Measurements from ENCODE around the gene MGA.

The MGA gene

DNA sequence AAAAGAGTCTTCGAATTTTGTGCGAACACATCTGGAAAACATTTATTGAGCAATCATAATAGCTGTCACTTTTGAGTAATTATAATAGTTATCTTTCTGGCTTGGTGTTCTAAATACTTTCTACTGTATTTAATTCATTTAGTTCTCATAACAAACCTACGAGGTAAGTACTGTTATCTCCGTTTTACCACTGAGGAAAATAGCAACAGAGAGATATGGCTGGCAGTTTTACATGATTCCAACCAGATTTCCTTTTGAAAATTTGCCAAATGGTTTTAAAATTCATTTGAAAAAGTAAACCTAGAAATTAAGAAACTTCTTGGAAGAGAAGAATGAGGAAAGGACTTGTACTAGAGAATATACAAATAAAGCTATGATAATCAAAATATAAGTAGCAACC is 37.3 kb upstream of the MGA start:
- Histone ChIP-seq H3K27ac (ENCODE audit: low read depth, low read length) (no peak overlapping the region), H3K79me2 (ENCODE audit: control insufficient read depth, low read length) (no peaks in the 10 kb centered on the region), H3K27me3 (ENCODE audit: control insufficient read depth, low read length) (no peaks in the 10 kb centered on the region)

DNA sequence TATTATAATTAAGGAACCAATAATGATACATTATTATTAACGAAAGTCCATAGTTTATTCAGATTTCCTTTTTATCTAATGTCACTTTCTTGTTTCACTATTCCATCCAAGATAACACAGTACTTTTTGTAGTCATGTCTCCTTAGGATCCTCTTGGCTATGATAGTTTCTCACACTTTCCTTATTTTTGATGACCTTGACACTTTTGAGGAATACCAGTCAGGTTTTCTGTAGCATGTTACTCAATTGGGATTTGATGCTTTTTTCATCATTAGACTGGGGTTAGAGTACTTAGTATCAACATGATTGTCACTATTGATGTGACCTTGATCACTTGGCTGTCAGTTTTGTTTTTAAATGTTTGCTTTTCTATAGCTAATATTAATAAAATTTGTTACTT is 33.0 kb upstream of the MGA start:
- peaks cover 7% of the 10 kb centered on the region; the same call in 1 of the 2 replicates for H3F3A ChIP-seq (ENCODE audit: control insufficient read depth, insufficient read depth)
- no peak overlapping the region for H3K27ac ChIP-seq (ENCODE audit: low read depth, low read length)
- H4K20me1 ChIP-seq (ENCODE audit: control insufficient read depth, insufficient read depth, low read depth, low read length) = no peaks in the 10 kb centered on the region
- H3K79me2 ChIP-seq (ENCODE audit: control insufficient read depth, low read length) = no peaks in the 10 kb centered on the region
- H3K9me3 ChIP-seq (ENCODE audit: control insufficient read depth, insufficient read depth, low read length) = no peaks in the 10 kb centered on the region
- no peak overlapping the region for H3K4me2 ChIP-seq (ENCODE audit: low read length)
- H3K9me2 ChIP-seq (replicated peaks; ENCODE audit: control insufficient read depth, low read length) = no peaks in the 10 kb centered on the region
- H3K27me3 ChIP-seq (ENCODE audit: control insufficient read depth, low read length) = no peaks in the 10 kb centered on the region
- peaks cover 31% of the 10 kb centered on the region for H3K4me1 ChIP-seq (ENCODE audit: control insufficient read depth, low read length)
- H3K36me3 ChIP-seq (ENCODE audit: control insufficient read depth, low read length) = no peaks in the 10 kb centered on the region
- H3K4me3 ChIP-seq (ENCODE audit: low read length) = no peak overlapping the region
- TF ChIP-seq CTCF (IDR thresholded peaks at IDR 0.05; ENCODE audit: low read depth, low read length, poor library complexity, severe bottlenecking) (no peak), EZH2phosphoT487 (IDR thresholded peaks at IDR 0.05; ENCODE audit: borderline replicate concordance, low read length) (no peak)

More for the DNA sequence above, 37.3 kb upstream of the MGA start:
- H3K36me3 ChIP-seq (ENCODE audit: control insufficient read depth, low read length) = no peaks in the 10 kb centered on the region
- H3K4me1 ChIP-seq (ENCODE audit: control insufficient read depth, low read length) = peaks cover 14% of the 10 kb centered on the region
- no peak overlapping the region for H3K4me2 ChIP-seq (ENCODE audit: low read length)
- TF ChIP-seq CTCF (IDR thresholded peaks at IDR 0.05; ENCODE audit: low read depth, low read length, poor library complexity, severe bottlenecking) (no peak), EZH2phosphoT487 (IDR thresholded peaks at IDR 0.05; ENCODE audit: borderline replicate concordance, low read length) (no peak)
- 0 out of 2 replicates have a peak, but pooled peaks cover 6% of the 10 kb centered on the region for H3F3A ChIP-seq (ENCODE audit: control insufficient read depth, insufficient read depth)
- H3K9me2 ChIP-seq (replicated peaks; ENCODE audit: control insufficient read depth, low read length) = no peaks in the 10 kb centered on the region
- no peaks in the 10 kb centered on the region for H3K9me3 ChIP-seq (ENCODE audit: control insufficient read depth, insufficient read depth, low read length)
- no peaks in the 10 kb centered on the region for H4K20me1 ChIP-seq (ENCODE audit: control insufficient read depth, insufficient read depth, low read depth, low read length)
- no peak overlapping the region for H3K4me3 ChIP-seq (ENCODE audit: low read length)

- no peak overlapping the region for H3K4me2 ChIP-seq (ENCODE audit: low read length)
- no peaks in the 10 kb centered on the region for H3K9me3 ChIP-seq (ENCODE audit: control insufficient read depth, insufficient read depth, low read length)
- H3K27ac ChIP-seq (ENCODE audit: low read depth, low read length) = no peak overlapping the region
- H3K4me1 ChIP-seq (ENCODE audit: control insufficient read depth, low read length) = peaks cover 54% of the 10 kb centered on the region
- H3F3A ChIP-seq (ENCODE audit: control insufficient read depth, insufficient read depth) = peaks cover 10% of the 10 kb centered on the region
- TF ChIP-seq CTCF (IDR thresholded peaks at IDR 0.05; ENCODE audit: low read depth, low read length, poor library complexity, severe bottlenecking) = no peak
- TF ChIP-seq EZH2phosphoT487 (IDR thresholded peaks at IDR 0.05; ENCODE audit: borderline replicate concordance, low read length) = no peak
- H3K4me3 ChIP-seq (ENCODE audit: low read length) = no peak overlapping the region
- H3K36me3 ChIP-seq (ENCODE audit: control insufficient read depth, low read length) = no peaks in the 10 kb centered on the region
- H3K79me2 ChIP-seq (ENCODE audit: control insufficient read depth, low read length) = no peaks in the 10 kb centered on the region
- H4K20me1 ChIP-seq (ENCODE audit: control insufficient read depth, insufficient read depth, low read depth, low read length) = no peaks in the 10 kb centered on the region
- H3K9me2 ChIP-seq (replicated peaks; ENCODE audit: control insufficient read depth, low read length) = no peaks in the 10 kb centered on the region
- no peaks in the 10 kb centered on the region for H3K27me3 ChIP-seq (ENCODE audit: control insufficient read depth, low read length)
Observed at GRCh38 chr15:41629463-41629862, 30.7 kb upstream of the MGA start.

All from DOHH2 (cell line).